ENCODE data around the gene RASGRF2.

RASGRF2 gene

DNA sequence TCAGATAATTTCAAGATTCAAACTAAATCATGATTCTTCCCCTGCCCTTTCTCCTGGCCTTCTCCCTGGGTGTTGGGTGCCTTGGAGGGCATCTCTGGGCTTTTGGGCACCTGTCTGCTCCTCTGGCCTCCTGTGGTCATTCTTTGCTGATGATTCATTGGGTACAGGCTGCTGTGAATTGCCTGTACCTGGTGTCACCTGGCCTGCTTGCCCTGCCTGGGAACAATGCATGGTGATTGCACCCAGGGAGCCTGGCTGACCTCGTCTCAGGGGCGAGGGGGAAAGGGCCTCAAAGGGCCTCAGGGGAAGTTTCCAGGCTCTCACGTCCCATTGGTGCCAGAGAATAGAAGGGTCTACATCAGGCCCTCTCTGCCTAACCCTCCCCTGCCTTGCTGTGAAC lies 252.9 kb downstream of the RASGRF2 start:
- DNase-seq: no peak

DNA sequence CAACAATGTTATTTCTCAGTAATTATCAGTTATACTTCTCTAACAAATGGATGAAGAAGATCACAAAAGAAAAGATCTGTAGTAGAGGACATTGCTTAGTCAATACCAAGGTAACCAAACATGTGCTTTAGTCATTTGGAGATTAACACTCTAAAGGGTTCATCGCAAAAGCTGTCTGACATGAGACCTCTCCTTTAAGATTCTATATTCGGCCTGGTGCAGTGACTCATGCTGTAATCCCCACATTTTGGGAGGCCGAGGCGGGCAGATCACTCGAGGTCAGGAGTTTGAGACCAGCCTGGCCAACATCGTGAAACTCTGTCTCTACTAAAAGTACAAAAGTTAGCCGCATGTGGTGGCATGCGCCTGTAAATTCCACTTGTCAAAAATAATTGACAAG lies 254.7 kb downstream of the RASGRF2 start:
- DNase-seq: no peak

DNA sequence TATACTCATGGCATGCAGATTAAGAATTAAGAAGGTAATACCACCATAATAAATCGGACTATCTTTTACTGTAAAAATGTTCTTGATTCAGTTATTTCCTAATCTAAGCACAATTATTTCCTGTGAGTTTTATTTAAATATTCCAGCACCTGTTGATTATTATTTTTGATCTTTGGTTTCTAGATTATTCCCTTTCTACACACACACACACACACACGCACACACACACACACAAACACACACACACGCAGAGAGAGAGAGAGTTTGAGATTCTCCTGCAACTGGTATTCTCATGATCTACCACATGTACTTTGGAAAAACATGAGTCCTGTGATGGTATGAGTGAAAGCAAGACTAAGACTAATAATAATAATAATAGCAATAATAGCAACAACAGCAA lies 256.0 kb downstream of the RASGRF2 start:
- no peak for DNase-seq

DNA sequence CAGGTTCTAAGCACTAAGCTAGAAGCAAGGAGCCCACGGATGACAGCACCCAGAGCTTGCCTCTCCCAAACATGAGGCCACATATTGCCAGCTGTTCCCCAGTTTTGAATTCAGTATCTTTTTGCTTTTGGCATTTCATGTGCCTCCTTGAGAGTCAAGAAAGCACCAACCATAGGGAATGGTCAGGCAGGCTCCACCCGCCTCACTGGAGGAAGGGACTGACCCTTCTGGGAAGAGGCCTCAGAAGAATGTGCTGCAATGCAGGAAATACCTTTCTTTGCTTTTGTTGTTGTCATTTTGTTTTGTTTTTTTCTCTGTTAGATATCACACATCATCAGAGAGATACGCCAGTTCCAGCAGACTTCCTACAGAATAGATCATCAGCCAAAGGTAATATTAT lies 259.2 kb downstream of the RASGRF2 start:
- no peak for DNase-seq

DNA sequence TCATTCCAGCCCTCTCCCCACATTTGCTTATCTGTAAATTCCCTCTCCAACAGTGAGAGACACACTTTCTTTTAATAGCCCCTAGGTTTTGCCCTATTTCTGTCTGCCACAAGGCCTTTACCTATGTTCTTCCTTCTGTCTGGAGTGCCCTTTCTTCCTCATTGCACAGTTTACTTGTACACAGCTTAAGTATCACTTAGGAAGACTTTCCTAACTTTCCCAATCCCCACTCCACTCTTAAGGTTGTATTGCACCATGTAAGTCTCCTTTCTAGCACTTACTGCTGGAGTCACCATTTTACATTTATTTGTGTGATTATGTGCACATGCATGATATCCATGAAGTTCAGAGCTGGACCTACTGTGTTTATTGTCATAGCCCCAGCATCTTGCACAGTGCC lies 262.1 kb downstream of the RASGRF2 start:
- DNase-seq: no peak

DNA sequence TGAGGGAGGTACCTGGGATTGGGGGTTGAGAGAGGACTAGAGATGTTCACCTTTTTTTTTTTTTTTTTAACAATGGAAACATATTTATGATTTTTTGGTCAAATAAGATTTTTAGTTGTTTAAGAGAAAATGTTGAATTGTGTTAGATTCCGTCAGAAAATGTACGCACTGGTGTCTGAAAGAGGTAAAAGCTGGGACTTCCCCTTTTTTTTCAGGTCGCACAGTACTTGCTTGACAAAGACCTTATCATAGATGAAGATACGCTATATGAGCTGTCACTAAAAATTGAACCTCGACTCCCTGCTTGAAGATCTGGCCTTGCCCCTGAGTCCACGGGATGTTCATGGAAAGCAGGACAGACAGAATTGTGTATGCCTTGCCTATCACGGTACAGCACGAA lies 265.3 kb downstream of the RASGRF2 start:
- DNase-seq: no peak

DNA sequence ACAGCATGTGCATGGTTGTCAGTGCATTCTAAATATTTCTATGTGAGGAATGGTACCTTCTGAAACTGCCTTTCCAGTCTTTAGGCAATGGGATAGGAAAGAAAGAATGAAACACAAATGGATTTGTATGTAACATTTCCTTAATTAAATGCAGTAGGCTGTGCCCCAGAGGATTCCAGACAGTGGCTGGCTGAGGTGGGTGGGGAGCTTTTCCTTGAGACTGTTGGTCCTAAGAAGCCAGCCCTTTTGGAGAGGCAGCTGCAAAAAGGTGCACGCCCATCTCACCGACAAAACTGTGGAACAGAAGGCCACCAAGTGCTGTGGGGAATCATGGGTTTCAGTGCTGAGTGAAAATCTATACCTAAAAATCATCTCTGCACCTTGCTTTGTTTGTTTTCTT lies 266.1 kb downstream of the RASGRF2 start:
- no peak for DNase-seq

DNA sequence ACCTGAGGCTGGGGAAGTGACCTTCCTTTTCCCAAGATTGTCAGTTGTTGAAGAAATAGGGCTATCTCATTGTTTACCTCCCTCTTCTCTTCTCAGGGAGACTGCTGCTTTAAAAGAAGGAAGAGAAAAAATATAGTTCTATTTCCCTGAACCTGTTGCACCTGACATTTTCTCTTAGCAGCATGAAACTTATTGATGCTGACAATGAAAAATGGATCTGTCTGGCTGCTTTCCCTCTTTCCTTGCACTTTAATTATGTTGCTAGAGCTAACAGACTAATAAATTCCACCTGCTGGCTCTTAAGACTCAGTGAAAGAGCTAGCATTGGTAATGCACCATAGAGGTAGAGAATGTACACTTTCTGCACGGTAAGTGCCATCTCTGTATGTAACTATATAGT lies 266.8 kb downstream of the RASGRF2 start:
- DNase-seq: no peak

DNA sequence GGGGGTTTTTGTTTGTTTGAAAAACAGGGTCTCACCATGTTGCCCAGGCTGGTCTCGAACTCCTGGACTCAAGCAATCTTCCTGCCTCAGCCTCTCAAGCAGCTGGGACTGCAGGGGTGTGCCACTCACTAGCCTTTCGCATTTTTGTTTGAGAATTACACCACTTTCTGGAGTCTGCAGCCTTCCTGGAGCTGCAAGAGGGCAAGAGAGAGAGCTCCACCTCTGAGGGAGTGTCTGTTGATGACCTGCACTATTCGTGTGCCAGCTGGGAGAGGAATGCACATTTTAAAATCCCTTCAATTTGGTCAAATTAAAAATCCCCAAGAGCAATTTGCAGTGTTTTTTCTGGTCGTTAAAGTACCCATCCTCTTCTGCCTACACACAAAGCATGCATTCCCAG lies 267.9 kb downstream of the RASGRF2 start:
- DNase-seq: no peak

DNA sequence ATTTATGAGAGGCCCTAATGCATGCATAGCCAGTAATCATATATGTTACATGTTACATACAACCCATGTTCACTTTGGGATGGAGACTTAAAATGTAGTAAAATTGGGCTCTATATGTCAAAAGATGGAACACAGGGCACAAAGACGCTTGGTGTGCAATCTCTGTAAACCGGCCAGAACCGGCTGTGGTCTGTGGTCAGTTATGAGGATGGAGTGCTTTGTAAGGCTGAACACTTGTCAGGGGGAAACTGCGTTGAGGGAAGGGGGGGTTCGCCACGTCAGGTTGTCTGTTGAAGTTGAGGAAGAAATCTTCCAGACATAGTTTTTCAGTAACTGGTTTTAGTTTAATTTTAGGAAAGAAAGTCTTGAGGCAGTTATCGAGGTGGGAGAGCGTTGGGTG lies 270.3 kb downstream of the RASGRF2 start:
- DNase-seq: no peak

DNA sequence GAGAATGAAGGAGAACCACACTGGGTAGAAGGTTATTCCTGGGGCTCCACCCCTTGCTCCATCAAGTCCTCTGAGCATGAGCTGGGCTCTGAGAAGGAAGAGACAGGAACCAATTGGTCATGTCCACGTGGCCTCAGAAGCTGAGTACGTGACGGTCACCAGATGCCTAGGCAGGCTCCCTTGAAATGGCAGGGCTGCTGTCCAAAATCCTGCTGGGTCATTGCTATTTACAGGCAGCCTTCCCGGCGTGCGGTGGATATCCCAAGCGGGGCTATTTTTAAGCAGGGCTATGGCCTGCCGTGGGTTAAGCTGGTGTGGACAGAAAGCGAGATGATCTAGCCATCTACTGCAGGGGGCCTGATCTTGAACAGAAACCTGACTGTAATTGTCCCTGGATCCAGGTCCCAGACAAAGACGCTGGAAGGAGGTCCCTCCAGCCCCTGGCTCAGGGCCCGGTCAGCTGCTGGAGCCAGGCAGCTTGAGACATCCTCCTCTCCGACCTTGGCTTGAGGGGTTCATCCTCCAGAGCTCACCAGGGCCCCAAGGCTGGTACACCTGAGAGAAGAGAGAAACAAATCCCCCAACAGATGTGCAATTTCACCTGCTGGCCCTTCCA lies 272.4 kb downstream of the RASGRF2 start:
- no peak for DNase-seq

DNA sequence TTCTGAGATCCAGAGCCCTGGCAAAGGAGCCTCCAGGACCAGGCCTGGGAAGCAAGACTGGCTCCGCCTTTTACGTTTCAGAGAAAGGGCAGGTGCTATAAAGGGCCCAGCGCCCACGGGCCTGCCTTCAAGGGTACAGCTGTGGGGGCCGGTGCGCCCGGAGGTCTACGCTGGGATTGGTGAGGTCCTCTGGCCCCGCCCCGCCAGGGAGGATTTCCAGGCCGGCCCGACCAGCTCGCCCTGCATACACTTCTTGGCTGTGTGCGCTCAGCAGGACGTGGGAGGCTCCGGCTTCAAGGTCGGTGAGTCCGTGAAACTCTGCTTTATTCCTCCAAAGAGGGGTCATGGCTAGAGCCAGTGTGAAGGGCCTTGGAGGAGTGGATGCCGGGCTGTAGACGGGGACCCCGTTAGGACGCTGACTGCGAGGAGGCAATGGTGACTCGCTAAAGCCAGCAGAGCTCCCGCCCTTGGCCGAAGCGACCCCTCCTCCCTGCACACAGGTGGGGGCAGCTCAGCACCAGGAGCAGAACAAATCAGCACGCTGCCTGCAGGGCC lies 273.0 kb downstream of the RASGRF2 start, which contains the start of gene CKMT2:
TSS of gene CKMT2 (plus strand) at position 243 of the 555 bp plus-strand sequence. CDS start 17,811 bp downstream, outside the sequence.
- no peak for DNase-seq

DNA sequence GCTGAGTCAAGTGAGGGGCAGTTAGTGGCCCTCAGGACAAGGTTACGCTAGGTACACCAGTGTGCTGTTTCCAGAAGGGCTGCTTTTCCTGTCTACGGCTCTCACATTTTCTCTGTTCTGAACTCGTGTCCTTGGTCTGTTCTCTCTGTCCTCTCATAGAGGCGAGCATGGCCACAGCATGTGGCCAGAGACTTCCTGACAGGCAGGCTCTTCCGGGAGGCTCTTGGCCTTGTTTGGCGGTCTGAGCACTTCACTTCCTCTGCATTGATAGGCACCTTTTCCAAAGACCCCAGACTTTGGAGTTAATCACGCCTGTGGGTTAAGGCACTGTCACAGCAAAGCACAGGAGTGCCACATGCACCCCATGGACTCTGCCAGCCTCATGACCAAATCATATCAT lies 274.1 kb downstream of the RASGRF2 start:
- DNase-seq: no peak

DNA sequence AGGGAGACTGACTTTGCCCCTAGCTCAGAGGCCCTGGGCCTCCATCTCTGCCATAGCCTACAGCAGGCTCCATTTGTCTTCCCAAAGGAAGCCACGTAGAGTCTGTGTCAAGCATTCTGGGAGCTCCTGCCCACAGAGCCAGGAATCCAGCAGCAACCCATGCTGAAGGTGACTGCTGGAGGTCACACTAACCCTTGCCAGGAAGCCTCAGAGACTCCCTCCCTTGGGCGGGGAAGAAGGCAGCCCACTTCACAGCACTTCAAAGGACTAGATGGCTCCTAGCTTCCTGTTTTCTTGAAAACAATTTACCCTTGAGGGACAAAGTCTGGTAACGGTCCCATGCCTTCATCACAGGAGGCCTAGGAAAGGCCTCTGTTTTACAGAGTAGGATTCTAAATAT lies 274.6 kb downstream of the RASGRF2 start:
- DNase-seq: no peak

DNA sequence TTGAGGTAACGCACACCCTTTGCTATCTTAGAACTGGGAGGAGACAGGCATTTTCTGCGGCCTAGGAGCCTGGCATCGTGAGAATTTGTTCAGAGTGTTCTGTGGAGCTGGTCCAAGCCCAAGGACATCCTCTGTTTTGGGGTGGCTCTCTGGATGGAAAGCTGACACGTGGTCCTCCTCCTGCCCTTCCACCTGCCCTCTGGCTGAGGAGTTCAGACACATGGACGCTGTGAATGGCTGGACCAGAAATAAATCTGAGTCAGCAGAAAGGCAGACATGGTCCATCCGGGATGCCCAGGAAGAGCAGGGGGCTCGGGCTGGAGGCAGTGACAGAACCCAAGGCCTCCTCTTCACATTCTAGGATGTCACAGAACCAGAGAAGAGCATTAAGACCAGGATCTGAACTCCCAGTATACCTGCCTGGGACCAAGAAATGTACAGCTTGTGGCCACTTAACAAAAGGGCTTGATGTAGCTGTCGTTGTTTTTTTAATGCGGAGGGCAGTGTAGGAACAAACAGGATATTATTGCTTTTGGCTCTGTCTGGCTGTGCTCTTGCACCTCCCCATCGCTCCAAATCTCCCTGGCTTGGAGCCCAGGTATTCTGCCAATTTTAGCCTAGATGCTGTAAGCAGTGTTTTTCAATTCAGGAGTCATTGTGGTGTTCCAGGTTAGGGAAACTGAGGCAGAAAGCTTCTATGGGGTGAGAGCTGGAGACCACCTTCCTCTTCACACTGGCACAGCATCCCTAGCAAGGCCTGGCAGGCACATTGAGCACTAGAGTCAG lies 275.3 kb downstream of the RASGRF2 start:
- DNase-seq: no peak

DNA sequence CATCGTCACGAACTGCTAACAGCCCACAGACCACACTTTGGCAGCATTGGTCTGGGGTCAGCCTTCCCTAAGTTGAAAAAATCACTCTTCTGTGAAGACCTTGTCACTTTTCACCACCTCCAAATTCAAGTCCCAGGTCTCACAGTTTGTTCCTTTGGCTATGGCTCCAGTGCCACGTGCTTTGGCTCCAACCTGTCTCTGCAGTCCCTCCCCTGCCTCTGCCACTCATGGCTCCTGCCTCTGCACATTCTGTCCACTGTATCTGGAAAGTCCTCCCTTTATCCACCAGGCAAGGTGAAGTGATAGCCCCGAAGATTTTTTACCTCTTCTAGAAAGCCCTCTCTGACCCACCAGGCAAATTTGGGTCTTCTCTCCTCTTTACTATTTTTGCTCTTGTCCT lies 278.3 kb downstream of the RASGRF2 start:
- DNase-seq: no peak

DNA sequence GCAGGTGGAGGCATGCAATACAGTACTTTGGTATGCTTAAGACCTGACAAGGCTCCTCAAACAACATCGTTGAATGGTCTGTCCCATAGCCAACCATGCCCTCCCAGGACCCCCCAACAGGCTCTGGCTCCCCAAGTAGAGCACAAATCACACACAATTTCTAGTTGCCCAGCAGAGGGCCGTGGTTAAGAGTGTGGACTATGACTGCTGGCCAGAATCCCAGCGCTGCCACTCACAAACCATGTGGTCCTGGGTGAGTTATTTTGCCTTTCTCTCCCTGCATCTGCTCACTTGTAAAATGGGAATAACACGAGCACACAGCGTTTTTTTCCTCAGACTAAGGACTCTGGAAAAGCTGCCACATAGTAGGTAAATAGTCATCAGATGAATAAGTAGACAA lies 279.4 kb downstream of the RASGRF2 start:
- DNase-seq: no peak

DNA sequence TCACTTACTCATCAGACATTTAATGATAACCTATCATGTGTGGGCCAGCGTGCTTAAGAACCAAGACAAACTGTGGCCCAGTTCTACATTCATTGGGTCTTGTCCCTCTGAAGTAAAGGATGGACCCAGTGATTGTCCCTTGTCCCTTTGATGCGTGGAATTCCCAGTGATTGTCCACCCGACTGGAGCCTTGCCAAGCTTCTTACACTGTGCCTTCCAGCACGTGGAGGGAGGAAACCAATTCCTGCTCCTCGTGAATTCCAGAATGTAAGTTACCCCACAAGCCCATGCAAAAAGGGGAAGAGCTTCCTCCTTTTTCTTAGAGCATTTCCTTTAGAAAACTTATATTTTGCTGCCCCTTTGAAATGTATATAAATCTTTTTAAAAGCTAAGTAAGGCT lies 280.8 kb downstream of the RASGRF2 start:
- DNase-seq: no peak

DNA sequence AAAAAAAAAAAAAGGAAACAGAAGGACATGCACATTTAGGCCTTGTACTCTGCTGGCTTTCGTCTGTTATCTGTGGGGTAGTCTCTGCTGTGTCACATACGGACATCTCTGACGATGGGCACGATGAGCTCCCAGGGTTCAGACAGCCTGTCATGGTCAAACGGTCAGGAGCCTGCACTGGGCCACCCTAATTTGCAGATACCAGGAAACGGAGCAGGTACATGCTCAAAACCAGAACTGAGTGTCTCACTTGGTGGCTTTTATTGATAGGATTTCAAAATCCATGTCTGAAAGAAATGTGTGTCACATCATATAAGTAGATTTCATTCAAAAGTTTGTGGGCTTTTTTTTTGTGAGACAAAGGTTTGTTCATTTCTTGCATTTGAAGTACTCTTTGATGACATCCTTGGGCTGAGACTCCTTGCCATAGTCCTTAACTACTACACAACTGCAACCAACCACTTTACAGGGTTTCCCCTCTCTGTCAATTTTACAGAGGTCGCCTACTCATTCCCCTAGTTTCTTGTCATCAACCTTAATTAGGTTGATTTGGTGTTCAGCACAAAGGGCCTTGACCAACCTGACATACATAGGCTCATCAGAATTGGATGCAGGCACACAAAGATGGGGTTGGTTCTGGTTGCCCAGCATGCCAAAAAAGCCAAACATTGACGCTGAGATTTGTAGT lies 281.9 kb downstream of the RASGRF2 start:
- no peak for DNase-seq

DNA sequence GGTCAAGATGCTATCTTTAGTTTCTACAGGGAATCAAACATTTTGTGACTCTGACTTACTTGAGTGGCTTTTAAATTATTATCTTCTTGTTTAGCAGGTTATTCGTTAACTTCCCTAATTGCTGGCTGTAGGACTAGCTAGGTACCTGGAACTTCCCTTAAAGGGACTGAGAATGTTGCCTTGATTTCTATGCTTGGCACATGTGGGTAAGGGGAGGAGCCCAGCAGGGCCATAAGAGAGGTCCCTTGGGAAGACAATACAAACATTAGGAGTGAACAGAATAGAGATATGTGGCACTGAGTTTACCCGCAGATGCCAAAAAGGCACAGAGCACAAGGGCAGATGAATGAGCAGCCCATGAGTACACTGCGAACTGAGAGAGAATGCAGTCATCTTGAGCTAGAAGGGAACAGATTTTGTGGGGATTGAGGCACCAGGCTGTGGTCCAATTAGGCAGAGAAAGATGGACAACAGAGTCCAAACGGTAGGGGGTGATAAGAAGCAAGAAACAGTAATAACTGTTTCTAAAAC lies 282.8 kb downstream of the RASGRF2 start:
- DNase-seq: no peak

DNA sequence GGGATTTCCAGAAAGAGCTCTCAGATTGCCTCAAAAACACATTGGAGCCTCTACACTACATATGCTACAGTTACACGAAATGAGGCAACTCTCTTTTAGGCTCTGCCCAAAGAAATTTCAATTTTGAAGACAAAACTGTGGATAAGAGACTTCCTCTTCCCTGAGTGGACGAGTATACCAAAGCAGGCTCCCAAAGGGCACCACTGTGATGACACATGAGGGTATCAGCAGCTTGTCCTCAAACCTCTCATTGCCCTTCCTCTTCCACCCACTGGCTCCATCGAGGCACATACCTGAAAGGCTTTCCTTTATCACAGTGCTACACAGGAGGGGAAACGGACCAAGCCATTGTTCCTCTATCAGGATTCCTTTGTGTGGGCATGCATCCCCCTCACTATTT lies 284.3 kb downstream of the RASGRF2 start:
- no peak for DNase-seq

DNA sequence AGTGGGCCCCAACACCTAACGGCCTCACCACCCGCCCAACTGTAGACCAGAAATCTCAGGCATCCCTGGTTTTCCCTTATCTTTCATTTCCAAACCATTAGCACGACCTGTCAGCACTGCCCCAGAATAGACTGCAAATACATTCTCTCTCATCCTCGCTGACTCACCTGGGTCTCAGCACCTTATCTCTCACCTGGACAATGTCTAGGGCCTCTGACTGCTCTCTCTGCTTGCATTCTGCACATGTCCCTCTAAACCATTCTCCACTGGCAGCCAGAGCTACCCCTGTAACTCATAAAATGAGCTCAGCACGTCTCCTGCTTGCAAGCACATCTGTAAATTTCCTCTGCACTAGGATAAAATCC lies 285.7 kb downstream of the RASGRF2 start:
- no peak for DNase-seq

DNA sequence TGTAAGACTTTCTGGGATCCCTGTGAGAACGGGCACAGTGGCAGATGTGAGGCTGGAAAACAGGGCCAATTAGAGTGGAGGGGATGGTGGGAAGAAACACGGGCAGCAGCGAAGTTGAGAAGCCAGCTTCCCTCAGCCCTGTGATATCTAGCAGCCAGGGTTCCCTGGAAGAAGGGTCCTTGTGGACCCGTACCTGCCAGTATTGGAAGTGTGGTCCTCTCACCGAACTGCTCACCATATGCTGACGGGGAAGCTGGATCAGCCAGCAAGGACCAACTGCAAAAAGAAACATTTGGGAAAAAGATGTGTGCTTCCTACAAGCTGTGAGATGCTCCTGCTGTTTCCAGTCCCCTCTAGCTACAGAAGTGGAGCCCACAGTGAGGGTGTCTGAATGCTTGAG lies 286.5 kb downstream of the RASGRF2 start:
- no peak for DNase-seq
